GM18951 (cell line): ENCODE measurements around the gene GRK4.
"Not testable (repeated sequence)": the region's sequence is repeated elsewhere in the genome, so short reads cannot be mapped to it uniquely, and the experiment has no call there.

ENCODE experiments used
- POLR2A ChIP-seq: IDR thresholded peaks from 4 replicates; pipeline ENCODE4 v1.6.1; 2011; ENCODE audit warnings: mild to moderate bottlenecking; ENCODE audit not compliant: insufficient read length, insufficient read depth; ENCODE audit errors: extremely low read depth
- in situ Hi-C: fragments of 300-500 bp; cut with MboI; formaldehyde crosslinking; loops from one replicate; pipeline ENCODE4 v1.12.0; 2022; ENCODE audit warnings: low sequenced_read_pairs, mixed read lengths, inconsistent platforms; ENCODE audit not compliant: unreplicated experiment

The GRK4 gene

GRCh38 chr4:2950221-2950989, 13.0 kb upstream of the GRK4 start:
- no peak for TF ChIP-seq POLR2A
- in situ Hi-C loops, result no loop called here

DNA sequence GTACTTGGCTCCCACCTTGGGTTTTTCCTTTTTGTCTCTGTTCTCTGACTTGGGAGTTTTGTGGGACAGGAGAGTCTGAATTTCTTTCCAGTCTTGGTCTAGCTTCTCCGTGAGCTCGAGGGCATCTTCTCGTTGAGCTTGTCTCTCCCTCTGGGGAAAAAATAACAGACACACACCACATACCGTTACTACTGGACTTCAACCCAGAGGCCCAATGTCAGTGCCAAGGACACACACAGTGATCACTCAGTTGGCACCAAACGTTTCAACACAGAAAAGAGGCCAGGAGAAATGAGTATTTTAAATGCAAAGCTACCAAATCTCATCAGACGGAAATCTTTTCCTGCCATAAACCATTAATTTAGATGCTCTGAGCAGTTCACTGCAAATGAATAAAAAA, 9.9 kb upstream of the GRK4 start:
- in situ Hi-C loops, result no loop called here
- TF ChIP-seq POLR2A, result no peak

DNA sequence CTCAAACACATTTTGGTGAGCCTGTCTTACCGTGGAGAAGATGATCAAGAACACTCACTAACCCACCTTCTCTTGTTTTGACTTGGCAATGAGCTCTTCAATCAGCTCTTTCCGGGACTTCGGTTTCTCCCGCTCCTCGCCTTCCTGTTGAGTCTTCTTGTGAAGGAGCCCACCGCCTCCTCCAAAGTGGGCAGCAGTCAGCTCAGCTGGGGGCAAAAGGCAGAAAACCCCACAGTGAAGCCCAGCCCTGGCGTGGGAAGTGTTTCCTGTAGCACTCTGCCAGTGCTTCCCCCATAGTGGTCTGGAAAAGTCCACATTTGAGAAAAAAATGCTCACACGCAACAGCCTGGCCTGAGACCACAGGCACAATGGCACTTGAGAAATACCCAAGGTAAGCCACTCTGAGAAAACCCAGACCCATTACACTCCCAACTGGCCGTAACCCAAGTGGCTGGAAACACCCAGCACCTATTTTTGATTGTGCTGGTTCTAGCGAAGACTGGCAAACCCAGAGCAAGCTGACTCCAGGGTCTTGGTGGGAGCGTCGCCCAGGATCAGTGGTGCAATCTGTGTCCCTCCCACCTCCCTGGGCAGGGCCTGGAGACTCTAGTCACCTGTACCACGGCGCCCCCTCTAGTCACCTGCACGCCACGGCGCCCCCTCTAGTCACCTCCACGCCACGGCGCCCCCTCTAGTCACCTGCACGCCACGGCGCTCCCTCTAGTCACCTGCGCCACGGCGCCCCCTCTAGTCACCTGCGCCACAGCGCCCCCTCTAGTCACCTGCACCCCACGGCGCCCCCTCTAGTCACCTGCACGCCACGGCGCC, 8.8 kb upstream of the GRK4 start:
- TF ChIP-seq POLR2A, result no peak

DNA sequence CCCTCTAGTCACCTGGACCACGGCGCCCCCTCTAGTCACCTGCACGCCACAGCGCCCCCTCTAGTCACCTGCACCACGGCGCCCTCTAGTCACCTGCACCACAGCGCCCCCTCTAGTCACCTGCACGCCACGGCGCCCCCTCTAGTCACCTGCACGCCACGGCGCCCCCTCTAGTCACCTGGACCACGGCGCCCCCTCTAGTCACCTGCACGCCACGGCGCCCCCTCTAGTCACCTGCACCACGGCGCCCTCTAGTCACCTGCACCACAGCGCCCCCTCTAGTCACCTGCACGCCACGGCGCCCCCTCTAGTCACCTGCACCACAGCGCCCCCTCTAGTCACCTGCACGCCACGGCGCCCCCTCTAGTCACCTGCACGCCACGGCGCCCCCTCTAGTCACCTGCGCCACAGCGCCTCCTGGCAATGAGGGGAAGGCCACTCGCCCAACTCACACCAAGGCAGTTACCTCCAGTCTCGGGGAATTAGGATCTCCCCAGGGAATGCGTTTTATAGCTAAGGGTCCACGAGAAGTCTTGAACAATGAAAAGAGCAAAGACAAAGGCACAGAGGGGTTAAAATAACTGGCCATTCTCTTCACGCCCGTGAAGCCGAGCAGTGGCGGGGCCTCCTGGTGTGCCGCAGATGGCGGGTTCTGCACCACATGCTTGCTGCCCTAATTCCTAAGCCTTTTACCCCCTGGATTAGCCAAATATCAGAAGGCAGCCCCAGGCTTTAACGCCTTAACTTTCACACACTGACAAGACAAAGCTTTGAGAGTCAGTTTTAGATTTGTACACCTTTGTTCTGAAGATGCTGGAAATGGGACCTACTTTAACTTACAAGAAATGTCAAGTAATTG, 8.0 kb upstream of the GRK4 start:
- in situ Hi-C loops, result not testable (repeated sequence)

More for the DNA sequence above, 8.8 kb upstream of the GRK4 start:
- in situ Hi-C loops, result no loop called here

GRCh38 chr4:2958446-2958845, 4.9 kb upstream of the GRK4 start:
- no peak for TF ChIP-seq POLR2A
- in situ Hi-C loops, result no loop called here

DNA sequence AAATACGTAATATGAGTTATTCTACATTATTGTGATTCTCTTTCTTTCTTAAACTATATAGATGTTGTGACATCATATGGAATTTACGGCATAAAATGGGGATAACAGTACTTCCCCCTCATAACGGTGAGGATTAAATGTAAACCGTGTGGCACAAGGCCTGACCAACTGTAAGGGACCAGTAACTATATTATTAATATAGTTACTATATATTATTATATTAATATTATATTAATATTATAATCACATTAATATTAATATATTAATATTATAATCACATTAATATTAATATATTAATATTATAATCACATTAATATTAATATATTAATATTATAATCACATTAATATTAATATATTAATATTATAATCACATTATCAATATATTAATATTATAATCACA, 2.9 kb upstream of the GRK4 start:
- in situ Hi-C loops, result not testable (repeated sequence)

- in situ Hi-C loops, result no loop called here
- no peak for TF ChIP-seq POLR2A
These were observed 2.0 kb upstream of the GRK4 start for GRCh38 chr4:2961421-2961810.

DNA sequence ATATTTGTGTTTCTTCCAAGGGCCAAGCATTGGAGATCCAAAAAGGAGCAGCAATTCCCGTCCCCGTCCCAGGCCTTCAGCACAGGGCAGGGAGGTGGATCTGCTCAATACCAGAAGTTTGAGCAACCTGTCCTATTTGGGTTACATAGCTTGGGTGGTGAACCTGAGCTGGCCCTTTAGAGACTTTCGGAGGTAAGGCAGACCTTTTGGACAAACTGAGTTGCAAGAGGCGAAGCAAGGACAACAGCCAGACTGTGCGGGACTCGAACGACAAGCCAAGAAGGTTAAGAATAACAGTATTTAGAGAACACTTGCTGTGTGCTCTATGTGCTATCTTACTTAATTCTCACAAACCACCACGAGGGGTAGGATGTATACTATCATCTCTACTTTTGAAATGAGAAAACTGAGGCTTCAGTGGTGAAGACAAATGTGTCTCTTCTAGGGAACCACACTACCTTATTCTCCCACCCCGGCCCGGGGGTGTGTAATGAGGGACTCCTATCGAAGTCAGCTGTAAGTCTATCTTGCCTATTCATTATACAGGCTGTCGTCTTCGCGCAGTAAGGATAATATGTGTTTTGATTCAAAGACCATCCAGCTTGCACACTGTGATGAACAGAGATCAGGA, 1.4 kb upstream of the GRK4 start:
- in situ Hi-C loops, result no loop called here
- no peak for TF ChIP-seq POLR2A

DNA sequence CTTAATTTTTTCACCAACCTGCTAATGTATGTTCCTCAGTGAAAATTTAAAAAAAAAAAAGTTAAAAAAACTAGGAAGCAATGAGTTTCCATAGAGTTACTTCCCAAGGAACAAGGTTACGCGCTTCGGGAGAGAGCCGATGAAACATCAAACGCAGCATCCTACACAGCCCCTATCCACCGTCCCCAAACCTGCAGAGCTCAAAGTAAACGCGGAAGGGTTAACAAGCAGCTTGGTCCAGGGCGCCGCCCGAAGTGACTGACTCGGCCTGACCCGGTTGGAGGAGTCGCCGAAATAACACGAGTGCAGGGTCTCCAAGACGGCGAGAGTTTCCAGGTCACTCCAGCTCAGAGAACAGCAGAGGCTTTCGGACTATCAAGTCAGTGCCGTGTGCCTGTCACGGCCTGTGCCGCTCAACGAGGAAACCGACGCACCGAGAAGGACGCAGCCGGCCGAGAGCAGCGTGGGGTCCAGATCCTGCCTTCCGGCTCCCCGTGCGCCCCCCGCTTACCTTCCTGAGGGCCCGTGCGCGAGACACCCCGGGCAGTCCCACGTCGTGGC, 677 bp upstream of the GRK4 start:
- TF ChIP-seq POLR2A, result no peak
- in situ Hi-C loops, result no loop called here

GRCh38 chr4:2963966-2964471, 648 bp downstream of the GRK4 start:
- no peak for TF ChIP-seq POLR2A
- in situ Hi-C loops, result no loop called here

GRCh38 chr4:2964706-2965258, 1.4 kb downstream of the GRK4 start:
- in situ Hi-C loops, result no loop called here
- no peak for TF ChIP-seq POLR2A

- in situ Hi-C loops, result no loop called here
- TF ChIP-seq POLR2A, result no peak
These were observed 1.9 kb downstream of the GRK4 start for GRCh38 chr4:2965262-2965661.
